HepG2 (cell line): ENCODE results near the gene DOCK10. TPM values are rescaled to one million over a fixed set of nuclear protein-coding genes. Genes with fewer than 3 reads are reported as not detected.

Experiments
- ATAC-seq: fragments of 200-7000 bp; cut with Tn5 transposase; 3 replicates; pipeline ENCODE4 v1.9.1; 2020; ENCODE audit warnings: mild to moderate bottlenecking, moderate library complexity
- BruUV-seq: library from RNA; stranded (reverse); fragments of 400-500 nt; replicated peaks from 2 replicates; lab custom pipeline; 2021; lab: Mats Ljungman, UMichigan
- CTCF ChIA-PET: fragments of 300-600 bp; formaldehyde crosslinking; extraction: SDS; loops from one replicate; lab custom pipeline; 2021; ENCODE audit warnings: low total read pairs, inconsistent platforms, low intra/inter-chr PET ratio; lab: Yijun Ruan, JAX
- POLR2A ChIA-PET: fragments of 350-600 bp; sonication (Branson Sonifier 250); formaldehyde crosslinking; loops from one replicate; lab custom pipeline; 2020; ENCODE audit warnings: antibody characterized with exemption, inconsistent platforms; lab: Yijun Ruan, JAX
- DNase-seq: peaks from one replicate; pipeline ENCODE4 v3.0.0-alpha.2; 2015; ENCODE audit warnings: low spot score
- FAIRE-seq: peaks from 3 replicates; lab custom pipeline; 2011; peaks lifted over from hg19 to GRCh38; lab: Jason Lieb, UNC
- H2AFZ ChIP-seq: one replicate; pipeline ENCODE4 v1.6.1; 2011; ENCODE audit warnings: low read length, inconsistent platforms
- H3K27ac ChIP-seq: fragments of 300-600 bp; 3 replicates; pipeline ENCODE4 v1.8.0; 2011; ENCODE audit warnings: mixed run types, mild to moderate bottlenecking, mixed read lengths, low read length, inconsistent platforms; ENCODE audit not compliant: insufficient read depth; ENCODE audit errors: extremely low read length
- H3K27me3 ChIP-seq, 2 experiments: fragments of 200-600 bp in 1 of 2; 2 replicates in 1 of 2; 3 replicates in 1 of 2; pipeline versions ENCODE4 v1.6.0 to v1.8.0; 2011; ENCODE audit warnings: low read length in 2 of 2, mild to moderate bottlenecking in 2 of 2, moderate library complexity in 2 of 2, inconsistent platforms in 1 of 2; ENCODE audit not compliant: insufficient read depth in 2 of 2, control insufficient read depth in 1 of 2
- H3K36me3 ChIP-seq, 2 experiments: fragments of 200-600 bp in 1 of 2; replicated peaks in 1 of 2; 2 replicates in 1 of 2; 3 replicates in 1 of 2; pipeline versions ENCODE4 v1.5.1 to v1.8.0; 2011; ENCODE audit warnings: low read length in 2 of 2, inconsistent platforms in 1 of 2; ENCODE audit not compliant: insufficient read depth in 2 of 2, control insufficient read depth in 1 of 2
- H3K4me1 ChIP-seq: 2 replicates; pipeline ENCODE4 v1.5.1; 2012; ENCODE audit warnings: low read length, inconsistent platforms; ENCODE audit not compliant: insufficient read depth
- H3K4me2 ChIP-seq: 2 replicates; pipeline ENCODE4 v1.6.0; 2011; ENCODE audit warnings: low read depth, low read length, inconsistent platforms
- H3K4me3 ChIP-seq, 3 experiments: fragments of 200-600 bp in 1 of 3; sonication (generic), shearing (Covaris generic) in 1 of 3; replicated peaks in 1 of 3; 2 replicates each; pipeline ENCODE4 v1.5.1; 2011 to 2016; ENCODE audit warnings: low read length in 3 of 3, inconsistent platforms in 2 of 3, low read depth in 2 of 3, mild to moderate bottlenecking in 2 of 3, control low read depth in 1 of 3, mixed read lengths in 1 of 3; ENCODE audit not compliant: insufficient read depth in 1 of 3
- H3K79me2 ChIP-seq: one replicate; pipeline ENCODE4 v1.6.1; 2011; ENCODE audit warnings: low read length, inconsistent platforms; ENCODE audit not compliant: insufficient read depth
- H3K9ac ChIP-seq: 2 replicates; pipeline ENCODE4 v1.6.0; 2011; ENCODE audit warnings: mild to moderate bottlenecking, low read depth, low read length, inconsistent platforms; ENCODE audit not compliant: insufficient read depth
- H3K9me3 ChIP-seq: 2 replicates; pipeline ENCODE4 v1.5.1; 2012; ENCODE audit warnings: mild to moderate bottlenecking, low read length
- H4K20me1 ChIP-seq: 2 replicates; pipeline ENCODE4 v1.6.0; 2011; ENCODE audit warnings: inconsistent platforms, mild to moderate bottlenecking, low read length, moderate library complexity; ENCODE audit not compliant: insufficient read depth
- DNMT1 ChIP-seq: sonication (generic); formaldehyde crosslinking; IDR thresholded peaks from 2 replicates; pipeline ENCODE4 v1.5.1; 2020; ENCODE audit warnings: mild to moderate bottlenecking, missing genetic modification reagents
- GATAD2A ChIP-seq: IDR thresholded peaks from 2 replicates; pipeline ENCODE4 v1.6.1; 2016
- HMGXB3 ChIP-seq: sonication (generic); formaldehyde crosslinking; IDR thresholded peaks from 2 replicates; pipeline ENCODE4 v1.4.0; 2020; ENCODE audit warnings: missing genetic modification reagents, borderline replicate concordance
- IRX3 ChIP-seq: sonication (generic); formaldehyde crosslinking; IDR thresholded peaks from 2 replicates; pipeline ENCODE4 v1.8.1; 2023; ENCODE audit warnings: mild to moderate bottlenecking, low read depth, missing genetic modification reagents, borderline replicate concordance
- KAT7 ChIP-seq: IDR thresholded peaks from 2 replicates; pipeline ENCODE4 v1.6.1; 2018; ENCODE audit warnings: borderline replicate concordance, missing compliant biosample characterization
- KDM5A ChIP-seq: fragments of 200-600 bp; sonication (generic); IDR thresholded peaks from 2 replicates; pipeline ENCODE4 v1.7.0; 2018; ENCODE audit warnings: antibody characterized with exemption, mild to moderate bottlenecking, low read length, borderline replicate concordance
- MAF1 ChIP-seq: sonication (generic); formaldehyde crosslinking; IDR thresholded peaks from 2 replicates; pipeline ENCODE4 v1.5.0; 2020; ENCODE audit warnings: missing genetic modification reagents, borderline replicate concordance
- NFE2 ChIP-seq: sonication (generic); formaldehyde crosslinking; IDR thresholded peaks from 2 replicates; pipeline ENCODE4 v1.4.0; 2020; ENCODE audit warnings: missing genetic modification reagents
- PPARG ChIP-seq: conservative IDR thresholded peaks from 2 replicates; pipeline ENCODE4 v1.6.1; 2016; ENCODE audit warnings: missing biosample characterization, missing genetic modification reagents
- SYNCRIP ChIP-seq: fragments of 200-400 bp; formaldehyde crosslinking; IDR thresholded peaks from 2 replicates; pipeline ENCODE4 v1.6.1; 2018; ENCODE audit warnings: mild to moderate bottlenecking, low read depth, low read length; ENCODE audit not compliant: insufficient read depth
- ZFP91 ChIP-seq: sonication (generic); formaldehyde crosslinking; IDR thresholded peaks from 2 replicates; pipeline ENCODE4 v1.9.0; 2022; ENCODE audit warnings: missing genetic modification reagents, mild to moderate bottlenecking, borderline replicate concordance
- ZNF136 ChIP-seq: sonication (generic); formaldehyde crosslinking; IDR thresholded peaks from 2 replicates; pipeline ENCODE4 v1.8.1; 2022; ENCODE audit warnings: low read depth, mild to moderate bottlenecking, moderate library complexity, missing genetic modification reagents
- ZNF326 ChIP-seq: sonication (generic); formaldehyde crosslinking; IDR thresholded peaks from 2 replicates; pipeline ENCODE4 v1.4.0; 2020; ENCODE audit warnings: missing genetic modification reagents, borderline replicate concordance
- ZNF333 ChIP-seq: sonication (generic); formaldehyde crosslinking; IDR thresholded peaks from 2 replicates; pipeline ENCODE4 v1.4.0; 2020; ENCODE audit warnings: mild to moderate bottlenecking, missing genetic modification reagents, borderline replicate concordance
- ZNF354B ChIP-seq: sonication (generic); formaldehyde crosslinking; IDR thresholded peaks from 2 replicates; pipeline ENCODE4 v1.8.0; 2022; ENCODE audit warnings: mild to moderate bottlenecking, missing genetic modification reagents
- ZNF446 ChIP-seq: sonication (generic); formaldehyde crosslinking; IDR thresholded peaks from 2 replicates; pipeline ENCODE4 v1.5.0; 2020; ENCODE audit warnings: mild to moderate bottlenecking, missing genetic modification reagents
- ZNF546 ChIP-seq: sonication (generic); formaldehyde crosslinking; conservative IDR thresholded peaks from 2 replicates; pipeline ENCODE4 v1.8.1; 2023; ENCODE audit warnings: mild to moderate bottlenecking, missing genetic modification reagents
- WGBS: methylation state at CpG from one replicate; pipeline ENCODE4 v1.1.6; 2017; ENCODE audit warnings: low lambda C conversion rate; 5-methylcytosine and 5-hydroxymethylcytosine counted together
- in situ Hi-C: cut with HindIII; loops from 2 replicates; pipeline ENCODE4 v1.10.0; 2017; ENCODE audit warnings: low pct_unique_long_range_greater_than_20kb; ENCODE audit not compliant: extremely low pct_ligation_motif_present
- intact Hi-C: fragments of 100-400 bp; cut with micrococcal nuclease; formaldehyde crosslinking; loops from one replicate; pipeline ENCODE4 v1.10.0; 2022; ENCODE audit not compliant: unreplicated experiment
- polyA plus RNA-seq, 8 experiments: library from polyadenylated mRNA; depleted of rRNA in 3 of 8; stranded (reverse) in 7 of 8; unstranded in 1 of 8; fragments of >200 nt; fragmentation: Illumina TruSeq in 4 of 8; extraction: Trizol in 4 of 8; gene quantifications; 2 replicates each; pipeline versions ENCODE4 v1.2.1 to v1.2.3, GENCODE V29; 2011 to 2016; ENCODE audit warnings: low read depth in 4 of 8, missing spikeins in 1 of 8, mixed read lengths in 1 of 8; ENCODE audit not compliant: insufficient read depth in 1 of 8
- total RNA-seq, 5 experiments: library from RNA; depleted of rRNA; stranded (reverse); fragments of >200 nt; fragmentation: Illumina TruSeq; extraction: Trizol; gene quantifications; 2 replicates each; pipeline ENCODE4 v1.2.3, GENCODE V29; 2016; ENCODE audit warnings: low read depth in 1 of 5
- TF ChIP-seq, protein P1 (sequence below): sonication (generic); formaldehyde crosslinking; IDR thresholded peaks from 2 replicates; pipeline ENCODE4 v1.4.0; 2020; ENCODE audit warnings: mild to moderate bottlenecking, missing genetic modification reagents

Gene DOCK10
- total and polyA plus RNA-seq, 2 of the 13 experiments (the other 11 are each of a cell fraction or from before 2014, with no cell fraction given): not detected

DNA sequence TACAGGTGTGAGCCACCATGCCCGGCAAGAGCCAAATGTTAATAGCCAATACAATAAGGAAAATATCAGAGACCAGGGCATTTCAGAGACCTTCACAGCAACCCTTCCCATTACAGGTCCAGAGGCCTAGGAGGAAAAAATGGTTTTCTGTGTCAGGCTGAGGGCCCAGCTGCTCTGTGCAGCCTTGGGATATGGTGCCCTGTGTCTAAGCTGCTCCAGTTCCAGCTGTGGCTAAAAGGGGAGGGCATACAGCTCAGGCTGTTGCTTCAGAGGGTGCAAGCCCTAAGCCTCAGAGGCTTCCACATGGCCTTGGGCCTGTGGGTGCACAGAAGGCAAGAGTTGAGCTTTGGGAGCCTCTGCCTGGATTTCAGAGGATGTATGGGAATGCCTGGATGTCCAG is 306.0 kb downstream of the DOCK10 start (continued):
- TF ChIP-seq HMGXB3 (no peak), DNMT1 (CRISPR knock-in tag) (no peak), KDM5A (no peak), ZNF546 (no peak), ZNF446 (CRISPR knock-in tag) (no peak), MAF1 (CRISPR knock-in tag) (no peak), ZNF136 (CRISPR knock-in tag) (no peak), KAT7 (CRISPR knock-in tag) (no peak), ZNF354B (CRISPR knock-in tag) (no peak)

- no TSS peak for BruUV-seq
- Histone ChIP-seq H3K36me3 (no peaks in the 10 kb centered on the region), H3K9ac (no peak overlapping the region), H3K4me2 (no peak overlapping the region), H3K27me3 (no peaks in the 10 kb centered on the region), H3K4me1 (no peaks in the 10 kb centered on the region), H4K20me1 (no peaks in the 10 kb centered on the region), H3K27ac (no peak overlapping the region), H2AFZ (no peak overlapping the region), H3K4me3 (no peak overlapping the region), H3K79me2 (no peaks in the 10 kb centered on the region), H3K9me3 (peaks cover 41% of the 10 kb centered on the region)
- DNase-seq (no peak), ATAC-seq (no peak), FAIRE-seq (no peak)
- in situ Hi-C loops: no loop called here
- ChIA-PET POLR2A (no interaction called here), CTCF (no interaction called here)
- intact Hi-C loops: no loop called here
- WGBS: 0% methylated on average over 1 of the region's 1 CpG
- TF ChIP-seq NFE2 (CRISPR knock-in tag) (no peak), IRX3 (CRISPR knock-in tag) (no peak), PPARG (no peak), GATAD2A (CRISPR knock-in tag) (no peak), ZNF326 (CRISPR knock-in tag) (no peak), ZNF333 (CRISPR knock-in tag) (no peak), ZFP91 (no peak), SYNCRIP (no peak)
- TF ChIP-seq, protein P1, sequence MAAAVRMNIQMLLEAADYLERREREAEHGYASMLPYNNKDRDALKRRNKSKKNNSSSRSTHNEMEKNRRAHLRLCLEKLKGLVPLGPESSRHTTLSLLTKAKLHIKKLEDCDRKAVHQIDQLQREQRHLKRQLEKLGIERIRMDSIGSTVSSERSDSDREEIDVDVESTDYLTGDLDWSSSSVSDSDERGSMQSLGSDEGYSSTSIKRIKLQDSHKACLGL (CRISPR knock-in tag): no peak
Measured at GRCh38 chr2:224734949-224735348, 307.3 kb downstream of the DOCK10 start.
